Daoy (cell line): Measurements from ENCODE around the gene SCG3. TPM values are rescaled to one million over a fixed set of nuclear protein-coding genes. Genes with fewer than 3 reads are reported as not detected.

Source experiments
- DNase-seq: peaks from one replicate; pipeline ENCODE4 v3.0.0-alpha.2; 2015; ENCODE audit warnings: low read depth
- total RNA-seq: library from RNA; depleted of rRNA; stranded (reverse); fragments of >200 nt; shearing (Covaris generic); gene quantifications from 2 replicates; pipeline ENCODE4 v1.2.3, GENCODE V29; 2014; rRNA removed

Gene SCG3
- total RNA-seq, 1 experiment from 2014 or later: 0.86 TPM

- DNase-seq: peak; percentile 62
Measured at GRCh38 chr15:51758645-51759044, 77.3 kb downstream of the SCG3 start.

- DNase-seq: peak; percentile 72
Measured at GRCh38 chr15:51759557-51760070, 78.3 kb downstream of the SCG3 start.

GRCh38 chr15:51760805-51761204, 79.5 kb downstream of the SCG3 start:
- no peak for DNase-seq

GRCh38 chr15:51765751-51766150, 84.4 kb downstream of the SCG3 start:
- no peak for DNase-seq

GRCh38 chr15:51766341-51766740, 85.0 kb downstream of the SCG3 start:
- no peak for DNase-seq

- DNase-seq: no peak
Measured at GRCh38 chr15:51768018-51768417, 86.7 kb downstream of the SCG3 start.

Other genes with a start within 250 kb of the SCG3 start
- 22.9 and 27.1 TPM in 2 replicates for gene DMXL2, start 58.7 kb upstream of the SCG3 start, total RNA-seq
- gene LYSMD2, start 56.2 kb downstream of the SCG3 start, total RNA-seq: 60.3 and 61.0 TPM in 2 replicates
- gene TMOD2, start 70.1 kb downstream of the SCG3 start, total RNA-seq: 8.7 and 15.5 TPM in 2 replicates
- gene TMOD3, start 148.2 kb downstream of the SCG3 start, total RNA-seq: 98.5 and 104 TPM in 2 replicates